HG02943 (cell line): Measurements from ENCODE around the gene WDR27.
"Not testable (repeated sequence)": the region's sequence is repeated elsewhere in the genome, so short reads cannot be mapped to it uniquely, and the experiment has no call there.

Experiments used
- ATAC-seq: cut with Tn5 transposase; IDR thresholded peaks from one replicate; pipeline ENCODE4 v1.9.1; 2021; ENCODE audit warnings: mild to moderate bottlenecking, low read depth, moderate library complexity; ENCODE audit not compliant: unreplicated experiment

The WDR27 gene

GRCh38 chr6:169536446-169537170, 165.2 kb downstream of the WDR27 start:
- ATAC-seq = no peak

- ATAC-seq = no peak
Observed at GRCh38 chr6:169534039-169534421, 167.8 kb downstream of the WDR27 start.

- no peak for ATAC-seq
Observed at GRCh38 chr6:169533301-169534038, 168.4 kb downstream of the WDR27 start.

DNA sequence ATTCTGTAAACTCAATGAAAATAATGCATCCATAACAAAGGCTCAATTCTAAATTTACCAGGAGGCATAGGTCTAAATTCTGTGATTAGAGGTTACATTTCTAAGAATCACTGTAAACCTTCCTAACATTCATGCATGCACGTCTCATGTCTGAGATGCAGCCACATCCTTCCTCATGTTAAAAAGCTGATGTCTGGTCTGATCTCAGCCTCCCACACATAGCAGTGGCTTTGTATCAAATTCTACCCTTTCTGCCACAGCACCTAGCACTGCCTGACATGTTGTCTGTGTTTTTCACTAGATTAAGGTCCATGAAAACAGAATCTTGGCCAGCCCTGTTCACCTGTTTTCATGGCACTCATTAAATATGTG, 171.1 kb downstream of the WDR27 start:
- no peak for ATAC-seq

GRCh38 chr6:169529931-169530751, 171.7 kb downstream of the WDR27 start:
- no peak for ATAC-seq

GRCh38 chr6:169528755-169529154, 173.1 kb downstream of the WDR27 start:
- no peak for ATAC-seq

- no peak for ATAC-seq
Observed at GRCh38 chr6:169527306-169527705, 174.5 kb downstream of the WDR27 start.

DNA sequence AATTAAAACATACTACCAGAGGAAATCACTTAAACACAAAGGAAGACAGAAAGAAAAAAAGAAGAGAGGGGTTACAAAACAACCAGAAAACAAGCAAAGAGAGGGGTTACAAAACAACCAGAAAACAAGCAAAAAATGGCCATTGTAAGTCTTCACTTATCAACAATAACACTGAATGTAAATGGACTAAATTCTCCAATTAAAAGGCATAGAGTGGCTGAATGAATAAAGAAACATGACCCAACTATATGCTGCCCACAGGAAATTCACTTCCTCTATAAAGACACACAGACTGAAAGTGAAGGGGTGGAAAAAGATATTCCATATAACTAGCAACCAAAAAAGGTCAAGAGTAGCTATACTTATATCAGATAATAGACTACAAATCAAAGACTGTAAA, 180.0 kb downstream of the WDR27 start:
- ATAC-seq = no peak

GRCh38 chr6:169520104-169520503, 181.7 kb downstream of the WDR27 start:
- no peak for ATAC-seq

- no peak for ATAC-seq
Observed at GRCh38 chr6:169518451-169518850, 183.4 kb downstream of the WDR27 start.

GRCh38 chr6:169513478-169514193, 188.2 kb downstream of the WDR27 start:
- no peak for ATAC-seq

GRCh38 chr6:169511785-169512184, 190.0 kb downstream of the WDR27 start:
- ATAC-seq = not testable (repeated sequence)

- no peak for ATAC-seq
Observed at GRCh38 chr6:169510871-169511270, 191.0 kb downstream of the WDR27 start.

GRCh38 chr6:169508452-169508851, 193.4 kb downstream of the WDR27 start:
- no peak for ATAC-seq

DNA sequence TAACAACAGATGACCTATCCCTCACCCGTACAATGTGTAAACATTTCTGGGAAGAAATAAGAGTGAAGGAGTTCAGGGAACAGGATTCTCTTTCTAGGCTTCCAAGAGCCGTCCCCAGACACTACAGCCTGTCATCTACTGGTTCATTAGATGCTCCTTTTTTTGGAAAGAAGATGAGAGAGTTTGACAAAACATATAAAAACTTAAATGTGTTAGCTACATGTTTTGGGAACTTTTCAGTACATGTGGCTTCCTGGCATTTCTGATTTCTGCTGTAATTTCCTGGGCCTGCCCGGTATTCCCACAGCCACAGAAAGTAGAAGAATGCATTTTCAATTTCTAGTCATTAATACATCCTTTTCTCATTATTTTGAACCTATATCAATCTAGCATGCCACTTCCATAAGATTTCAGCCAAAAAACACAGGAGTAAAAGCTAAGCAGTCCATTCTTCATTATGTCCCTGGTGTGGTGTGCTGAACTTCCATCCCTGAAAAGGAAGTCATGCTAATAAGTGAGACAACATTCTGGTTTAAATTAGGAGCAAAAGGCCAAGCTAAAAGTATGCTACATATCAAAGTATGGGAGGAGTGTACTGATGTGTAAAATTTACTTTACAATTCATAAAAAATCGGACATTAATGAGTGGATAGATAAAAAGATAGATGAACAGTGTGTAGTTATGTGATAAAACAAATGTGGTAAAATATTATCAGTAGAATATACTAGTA, 198.2 kb downstream of the WDR27 start:
- no peak for ATAC-seq

DNA sequence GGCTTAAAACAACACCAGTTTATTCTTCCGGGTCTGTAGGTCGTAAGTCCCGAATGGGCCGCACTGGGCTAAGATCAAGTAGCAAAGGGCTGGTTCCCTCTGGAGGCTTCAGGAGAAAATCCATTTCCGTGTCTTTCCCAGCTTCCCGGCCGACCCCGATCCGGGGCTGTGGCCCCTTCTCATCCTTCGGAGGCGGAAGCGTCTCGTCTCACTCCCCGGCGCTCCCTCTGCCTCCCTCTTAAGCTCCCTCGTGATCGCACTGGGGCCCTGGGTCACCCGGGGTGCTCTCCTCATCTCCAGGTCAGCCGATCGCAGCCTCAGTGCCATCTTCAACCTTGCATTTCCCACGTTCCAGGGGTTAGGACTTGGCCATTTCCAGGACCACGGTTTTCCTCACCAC, 199.4 kb downstream of the WDR27 start:
- no peak for ATAC-seq

- ATAC-seq = no peak
Observed at GRCh38 chr6:169501777-169502313, 200.0 kb downstream of the WDR27 start.

GRCh38 chr6:169501128-169501527, 200.7 kb downstream of the WDR27 start:
- no peak for ATAC-seq

- ATAC-seq = no peak
Observed at GRCh38 chr6:169500688-169501087, 201.1 kb downstream of the WDR27 start.

- no peak for ATAC-seq
Observed at GRCh38 chr6:169499848-169500247, 202.0 kb downstream of the WDR27 start.
